Stimulated activated CD4-positive, alpha-beta T cell treated with anti-CD3 and anti-CD28 coated beads, Interleukin-4, amount 100 ng/mL, for 4 hours (primary cell): ENCODE results near the gene L3MBTL3.

Experiments
- DNase-seq, 2 experiments: peaks; one replicate each; pipeline ENCODE4 v3.0.0-alpha.2; 2020

Gene L3MBTL3

GRCh38 chr6:130187335-130188206 is 169.2 kb downstream of the L3MBTL3 start:
- no peak for DNase-seq

DNA sequence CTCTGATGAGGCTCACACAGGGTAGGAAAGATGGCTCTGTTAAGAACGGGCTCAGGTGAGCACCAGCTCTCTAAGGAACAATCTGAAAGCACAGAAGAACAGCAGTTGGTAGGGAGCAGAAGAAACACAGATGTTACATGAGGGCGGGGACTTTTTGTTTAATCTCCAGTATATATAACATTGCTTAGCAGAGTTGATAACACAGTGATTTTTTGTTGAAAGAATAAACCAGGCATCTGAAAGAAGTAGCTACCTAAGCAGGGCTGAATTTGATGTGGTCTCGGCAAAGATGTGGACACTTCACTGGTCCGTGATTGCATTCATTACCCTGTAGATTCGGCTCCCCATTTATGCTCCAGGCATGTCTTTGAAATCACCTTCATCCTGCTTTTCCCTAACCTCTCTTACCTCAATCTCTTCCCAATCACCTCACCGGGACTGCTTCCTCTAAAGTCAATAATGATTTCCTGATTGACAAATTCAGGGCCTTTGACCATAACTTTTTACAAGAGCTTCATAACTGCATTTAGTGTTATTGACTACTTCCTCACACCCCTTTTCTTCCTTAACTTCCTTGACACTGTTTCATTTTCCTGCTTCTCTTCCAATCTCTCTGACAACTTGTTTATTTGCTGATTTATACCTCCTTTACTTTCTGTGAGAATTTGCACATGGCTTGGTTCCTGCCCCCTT is 170.0 kb downstream of the L3MBTL3 start:
- DNase-seq, result no peak

DNA sequence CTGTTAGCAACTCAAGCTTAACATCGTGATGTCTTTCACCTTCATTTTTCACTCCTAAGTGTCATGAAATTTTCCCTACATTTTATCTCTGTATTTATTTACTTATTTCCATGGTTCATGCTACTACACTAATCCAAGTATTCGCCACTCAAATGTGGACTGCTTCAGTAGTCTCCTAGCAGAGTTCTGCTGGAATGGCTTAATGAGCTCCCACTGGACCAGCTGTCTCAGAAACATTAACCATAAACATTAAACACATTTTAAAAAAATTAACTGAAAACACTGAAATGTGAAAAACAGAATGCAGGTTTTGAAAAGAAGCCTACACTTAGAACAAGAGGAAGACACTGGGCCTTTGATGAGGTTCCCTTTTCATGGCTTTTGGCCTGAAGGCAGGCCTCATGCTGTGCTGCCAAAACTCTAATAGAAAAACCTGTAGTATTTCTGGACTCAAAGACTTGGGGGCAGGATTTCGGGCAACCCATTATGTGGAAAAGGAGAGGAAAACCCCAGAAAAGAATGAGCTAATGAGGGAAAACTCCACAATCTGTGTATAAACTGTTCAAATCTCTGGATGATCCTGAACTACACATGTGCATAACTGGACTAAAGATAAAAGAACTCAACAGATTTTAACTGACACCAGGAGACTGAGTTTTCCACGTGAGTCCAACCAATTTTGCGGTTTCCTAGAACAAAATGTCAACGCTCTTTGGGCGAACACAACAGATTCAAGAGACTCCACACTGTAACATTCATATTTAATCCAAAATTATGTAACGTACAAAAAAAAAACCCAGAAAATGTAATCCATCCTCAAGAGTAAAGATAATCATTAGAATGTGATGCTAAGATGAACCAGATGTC is 171.4 kb downstream of the L3MBTL3 start:
- DNase-seq, result no peak
